Medulla oblongata (tissue), 1 donor: Measurements from ENCODE around the gene LPAR1.
"Not testable (repeated sequence)": the region's sequence is repeated elsewhere in the genome, so short reads cannot be mapped to it uniquely, and the experiment has no call there.

Experiments
- DNase-seq: peaks from one replicate; pipeline ENCODE4 v3.0.0-alpha.2; 2015; ENCODE audit errors: extremely low spot score

Gene LPAR1

GRCh38 chr9:111038331-111039230 lies at the start of gene LPAR1:
Gene LPAR1 (minus strand): TSS chr9:111038470. CDS start chr9:110972117, 66,353 bp downstream.
- peak; percentile 53 for DNase-seq

DNA sequence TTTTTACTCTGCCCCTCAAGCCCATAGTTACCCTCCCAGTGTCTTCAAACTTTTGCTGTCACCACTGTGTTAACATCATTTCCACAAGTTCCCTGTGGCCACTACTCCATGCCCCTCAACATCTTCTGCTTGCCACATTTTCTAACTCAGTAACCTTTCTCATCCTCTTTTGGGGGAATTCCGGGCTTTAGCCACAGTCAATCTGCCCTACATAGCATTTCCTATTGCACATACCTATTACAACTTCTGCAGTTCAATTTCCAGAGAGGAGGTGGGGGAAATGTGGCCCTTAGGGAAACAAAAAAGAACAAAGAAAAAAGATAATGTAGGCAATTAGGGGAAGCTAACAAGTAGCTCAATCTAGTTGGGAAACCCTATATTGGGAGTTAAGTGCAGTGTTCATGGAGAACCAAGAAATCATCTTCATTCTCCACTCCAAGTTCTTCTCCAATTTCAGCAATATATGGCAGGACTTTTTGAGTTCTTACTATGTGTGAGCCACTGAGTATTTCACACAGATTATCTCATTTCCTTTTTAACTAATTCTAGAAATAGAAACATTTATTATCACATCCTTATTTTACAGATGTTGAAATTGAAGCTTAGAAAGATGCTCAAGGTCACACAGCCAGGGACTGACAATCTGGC lies 40.2 kb upstream of the LPAR1 start:
- no peak for DNase-seq

DNA sequence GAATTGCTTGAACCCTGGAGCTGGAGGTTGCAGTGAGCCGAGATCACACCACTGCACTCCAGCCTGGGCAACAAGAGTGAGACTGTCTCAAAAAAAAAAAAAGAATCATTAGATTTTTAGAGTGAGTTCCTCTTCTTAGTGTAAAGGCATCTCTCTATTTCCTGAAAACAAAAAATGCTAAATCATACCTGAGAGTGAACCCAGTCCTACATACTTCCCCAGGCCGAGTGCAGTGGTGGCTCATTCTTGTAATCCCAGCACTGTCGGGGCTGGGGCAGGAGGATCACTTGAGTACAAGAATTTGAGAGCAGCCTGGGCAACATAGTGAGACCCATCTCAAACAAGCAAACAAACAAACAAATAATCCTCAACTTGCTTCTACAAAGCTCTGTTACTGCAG lies 38.2 kb upstream of the LPAR1 start:
- no peak for DNase-seq

GRCh38 chr9:111076042-111076441 lies 37.8 kb upstream of the LPAR1 start:
- DNase-seq, result no peak

GRCh38 chr9:111074395-111074794 lies 36.1 kb upstream of the LPAR1 start:
- DNase-seq, result peak; percentile 21

DNA sequence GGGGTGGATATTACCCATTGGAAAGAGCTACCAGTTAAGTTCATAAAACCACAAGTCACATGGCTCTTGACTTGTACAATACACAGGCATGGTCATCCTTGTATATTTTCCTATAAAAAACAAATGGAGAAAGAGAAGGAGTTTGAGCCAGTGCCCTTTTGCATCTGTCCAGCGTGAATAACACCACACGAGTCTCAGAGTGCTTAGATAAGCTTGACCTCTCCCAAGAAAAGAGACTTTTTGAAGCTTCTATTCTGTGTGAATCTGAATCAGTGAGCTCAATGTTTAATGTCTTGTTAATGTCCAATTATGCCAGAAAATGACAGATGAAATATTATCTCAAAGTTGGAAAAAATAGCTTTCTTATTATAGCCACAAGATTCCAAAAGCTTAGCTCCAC lies 30.9 kb upstream of the LPAR1 start:
- no peak for DNase-seq

GRCh38 chr9:111068771-111069170 lies 30.5 kb upstream of the LPAR1 start:
- peak; percentile 50 for DNase-seq

DNA sequence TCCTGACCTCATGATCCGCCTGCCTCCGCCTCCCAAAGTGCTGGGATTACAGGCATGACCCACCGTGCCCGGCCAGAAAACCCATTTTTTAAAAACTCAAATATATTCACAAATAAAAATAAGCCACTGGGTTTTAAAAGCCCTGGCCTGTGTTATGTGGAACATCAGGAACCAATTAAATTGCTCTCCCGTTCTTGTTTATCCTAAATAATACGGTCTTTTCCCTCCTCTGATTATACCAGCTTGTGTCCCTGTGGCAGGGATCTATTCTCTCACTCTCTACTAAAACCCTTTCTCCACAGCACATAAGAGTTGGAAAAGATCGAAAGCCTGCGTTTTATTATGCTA lies 30.1 kb upstream of the LPAR1 start:
- no peak for DNase-seq

DNA sequence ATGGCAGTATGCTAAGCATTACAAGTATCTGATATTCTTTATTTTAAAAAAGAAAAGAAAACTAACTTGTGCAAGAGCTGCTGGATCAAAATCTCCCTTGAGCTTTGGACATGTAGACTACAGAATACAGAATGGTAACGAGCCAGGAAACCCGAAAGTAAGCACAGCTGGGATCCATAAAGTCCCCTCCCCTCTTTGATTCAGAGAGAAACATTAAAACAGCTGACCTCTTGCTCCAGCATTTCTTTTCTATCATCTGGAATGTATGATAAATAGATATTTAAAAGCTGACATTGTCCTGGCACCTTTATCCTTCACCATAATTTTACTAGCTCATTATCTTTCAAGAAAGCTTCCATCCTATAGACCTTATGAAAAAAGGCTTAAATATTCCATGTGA lies 28.2 kb upstream of the LPAR1 start:
- no peak for DNase-seq

- DNase-seq, result peak; percentile 17
These were observed 27.1 kb upstream of the LPAR1 start for GRCh38 chr9:111065414-111065813.

DNA sequence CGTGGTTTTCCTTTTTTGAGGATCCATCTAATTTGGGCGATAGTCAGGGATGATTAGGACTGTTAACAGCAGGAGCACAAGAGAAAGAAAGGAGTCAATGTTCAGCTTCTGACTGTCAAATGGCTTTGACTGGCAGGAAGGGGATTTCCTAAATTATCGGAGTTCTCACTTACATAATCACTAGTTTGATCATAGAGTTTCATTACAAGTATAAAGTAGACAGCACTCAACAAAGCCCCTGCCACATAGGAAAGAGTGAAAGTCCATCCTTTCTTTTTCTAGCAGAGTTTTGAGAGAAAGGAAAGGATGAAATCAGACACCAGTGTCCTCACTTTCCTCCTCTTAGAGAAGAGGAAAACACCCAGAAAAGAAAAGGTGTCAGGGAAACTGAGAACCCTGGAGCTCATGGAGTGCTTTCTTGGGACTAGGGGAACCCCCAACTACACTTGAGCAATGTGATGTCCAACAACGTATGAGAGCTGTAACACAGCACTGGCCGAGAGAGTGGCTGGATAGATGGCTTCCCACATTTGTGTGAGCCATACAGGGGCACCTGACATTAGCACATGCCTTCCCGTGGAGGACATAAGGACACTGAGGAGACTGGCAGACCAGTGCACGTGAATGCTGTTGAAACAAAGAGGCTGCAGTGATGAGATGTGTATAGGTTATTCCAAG lies 26.0 kb upstream of the LPAR1 start:
- no peak for DNase-seq

DNA sequence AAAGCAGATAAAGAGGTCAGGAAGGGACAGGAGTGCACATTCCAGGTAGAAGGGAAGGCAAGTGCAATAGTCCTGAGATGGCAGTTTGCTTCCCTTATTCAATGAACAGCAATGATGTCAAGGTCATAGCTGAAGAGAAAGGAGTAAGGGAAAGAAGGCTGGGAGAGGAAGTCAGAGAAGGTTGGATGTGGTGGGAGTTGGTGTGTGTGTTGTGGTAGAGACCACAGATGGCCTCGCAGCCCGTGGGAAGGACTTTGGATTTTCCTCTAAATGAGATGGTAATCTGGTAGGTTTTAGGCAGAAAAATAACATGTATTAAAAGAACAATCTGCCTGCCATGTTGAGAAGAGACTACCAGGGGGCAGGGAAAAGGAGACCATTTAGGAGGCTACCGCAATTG lies 25.1 kb upstream of the LPAR1 start:
- DNase-seq, result no peak

- DNase-seq, result no peak
These were observed 19.9 kb upstream of the LPAR1 start for GRCh38 chr9:111058166-111058565.

- no peak for DNase-seq
These were observed 18.3 kb upstream of the LPAR1 start for GRCh38 chr9:111056538-111056937.

DNA sequence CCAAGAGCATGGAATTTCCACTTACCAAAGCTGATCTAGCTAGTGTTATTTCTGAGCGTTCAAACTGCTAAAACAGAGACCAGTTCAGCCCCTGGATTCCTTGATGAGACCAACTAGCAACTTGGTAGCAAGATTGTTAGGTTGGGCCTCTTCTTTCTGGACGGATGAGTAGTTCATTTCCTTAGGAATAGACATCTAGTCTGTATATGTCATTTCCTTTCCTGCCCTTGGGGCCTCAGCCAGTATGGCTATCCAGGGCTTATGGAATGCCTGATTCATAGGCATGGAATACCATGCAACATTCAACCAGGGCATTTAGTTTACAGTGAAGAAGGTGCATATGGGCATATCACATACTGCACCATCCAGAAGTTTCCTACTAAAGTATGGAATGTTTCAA lies 14.5 kb upstream of the LPAR1 start:
- no peak for DNase-seq

GRCh38 chr9:111051400-111051799 lies 13.1 kb upstream of the LPAR1 start:
- no peak for DNase-seq

- no peak for DNase-seq
These were observed 12.5 kb upstream of the LPAR1 start for GRCh38 chr9:111050819-111051218.

DNA sequence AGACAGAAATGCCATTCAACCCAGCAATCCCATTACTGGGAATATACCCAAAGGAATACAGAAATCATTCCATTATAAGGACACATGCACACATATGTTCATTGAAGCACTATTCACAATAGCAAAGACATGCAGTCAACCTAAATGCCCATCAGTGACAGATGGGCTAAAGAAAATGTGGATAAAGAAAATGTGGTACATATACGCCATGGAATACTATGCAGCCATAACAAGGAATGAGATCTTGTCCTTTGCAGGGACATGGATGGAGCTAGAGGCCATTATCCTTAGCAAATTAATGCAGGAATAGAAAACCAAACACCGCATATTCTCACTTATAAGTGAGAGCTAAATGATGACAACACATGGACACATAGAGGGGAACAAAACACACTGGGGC lies 9.0 kb upstream of the LPAR1 start:
- not testable (repeated sequence) for DNase-seq

- DNase-seq, result no peak
These were observed 3.6 kb upstream of the LPAR1 start for GRCh38 chr9:111041902-111042301.

DNA sequence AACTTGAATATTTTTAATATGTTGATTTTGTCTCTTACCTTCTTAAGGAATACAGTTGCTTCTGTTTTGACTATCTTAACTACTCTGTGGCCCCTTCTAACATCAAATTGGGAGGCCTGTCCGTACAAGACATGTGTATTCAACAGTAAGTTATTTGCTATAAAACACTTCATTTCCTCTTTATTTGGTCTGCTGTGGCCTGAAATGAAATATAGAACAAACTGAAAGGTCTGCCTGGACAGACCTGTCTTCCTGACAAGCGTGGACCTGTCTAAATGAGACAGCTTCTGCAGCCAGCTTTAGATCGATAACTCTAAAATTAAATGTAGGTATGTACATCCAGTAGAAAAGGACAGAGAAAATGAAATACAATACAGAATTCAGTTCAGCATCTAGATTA lies 2.2 kb upstream of the LPAR1 start:
- DNase-seq, result no peak

GRCh38 chr9:111039231-111039906 lies 1.1 kb upstream of the LPAR1 start:
- no peak for DNase-seq

DNA sequence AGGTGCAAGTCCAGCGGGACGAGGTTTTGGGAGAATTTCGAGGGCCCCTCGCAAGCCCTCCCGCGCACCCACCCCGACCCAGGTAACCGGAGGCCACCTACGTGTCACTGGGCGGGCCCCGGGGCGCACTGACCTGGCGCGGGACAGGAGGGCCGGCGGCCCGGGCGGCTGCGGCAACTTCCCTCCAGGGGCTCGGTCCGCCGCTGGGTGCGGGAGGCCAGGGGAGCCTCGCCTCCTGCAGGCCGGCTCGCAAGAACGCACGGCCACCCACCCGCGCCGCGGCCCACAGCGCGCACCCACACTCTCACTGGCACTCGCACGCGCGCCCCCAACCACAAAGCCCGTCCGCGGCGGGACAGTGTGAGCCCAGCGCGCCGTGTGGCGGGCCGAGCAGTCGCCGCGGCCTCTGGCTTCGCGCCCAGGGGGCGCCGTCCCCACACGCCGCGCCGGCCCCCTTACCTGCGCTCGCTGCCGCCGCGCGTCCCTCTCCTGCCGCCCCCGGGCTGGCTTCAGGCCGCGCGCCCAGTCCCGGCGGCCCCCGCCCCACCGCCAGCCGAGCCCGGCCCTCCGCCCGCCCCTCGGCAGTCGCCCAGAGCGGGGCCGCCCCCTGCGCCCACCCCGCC lies 451 bp downstream of the LPAR1 start:
- peak; percentile 48 for DNase-seq
